Suppressor macrophage treated with lipopolysaccharide for 1 hour (primary cell): ENCODE measurements around the gene ARHGEF6.
A peak's percentile ranks its signal among the peaks of the same experiment; 100 is the strongest.
"Not testable (repeated sequence)": the region's sequence is repeated elsewhere in the genome, so short reads cannot be mapped to it uniquely, and the experiment has no call there.

ENCODE experiments used
- DNase-seq, 3 donors: peaks; one replicate each; pipeline ENCODE4 v3.0.0-alpha.2; 2020 to 2022

ARHGEF6 gene

GRCh38 chrX:136780763-136781162 lies at the start of gene ARHGEF6:
Gene ARHGEF6 (minus strand): TSS chrX:136780932. CDS start chrX:136780882, 50 bp downstream.
- peak in 1 of 3 donors; percentile 27 for DNase-seq

DNA sequence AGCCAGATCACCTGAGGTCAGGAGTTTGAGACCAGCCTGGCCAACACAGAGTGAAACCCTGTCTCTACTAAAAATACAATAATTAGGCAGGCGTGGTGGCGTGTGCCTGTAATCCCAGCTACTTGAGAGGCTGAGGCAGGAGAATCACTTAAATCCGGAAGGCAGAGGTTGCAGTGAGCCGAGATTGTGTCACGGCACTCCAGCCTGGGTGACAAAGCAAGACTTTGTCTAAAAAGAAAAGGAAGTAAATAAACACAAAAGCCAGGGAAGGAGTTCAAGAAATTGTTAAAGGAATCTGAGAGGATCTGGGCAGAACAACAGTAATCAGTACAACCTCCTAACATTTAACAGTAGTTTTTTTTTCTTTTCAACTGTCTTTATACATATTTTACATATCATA lies 48.7 kb upstream of the ARHGEF6 start:
- DNase-seq, result peak; percentile 15 to 25 (median 20)

DNA sequence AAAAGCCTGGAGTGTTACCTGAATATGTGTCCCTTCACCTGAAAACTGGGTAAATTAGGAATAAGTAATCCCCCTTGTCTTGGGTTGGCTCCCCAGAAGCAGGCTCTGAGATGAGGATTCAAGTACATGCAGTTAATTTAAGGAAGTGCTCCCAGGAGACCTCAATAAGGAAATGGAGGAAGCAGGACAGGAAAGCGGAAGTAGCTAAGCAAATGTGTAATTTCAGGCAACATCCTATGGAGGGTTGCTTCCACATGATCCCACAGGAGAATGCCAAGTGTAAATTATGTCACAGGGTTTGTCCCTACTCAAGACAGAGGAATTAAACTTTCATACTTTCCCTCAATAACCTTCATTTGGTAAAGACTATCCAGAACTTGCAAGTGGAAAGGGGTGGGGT lies 48.1 kb upstream of the ARHGEF6 start:
- DNase-seq, result peak; percentile 51 to 80 (median 62)

- DNase-seq, result no peak
Measured at GRCh38 chrX:136827026-136827425, 46.3 kb upstream of the ARHGEF6 start.

- peak; percentile 21 to 45 (median 37) for DNase-seq
Measured at GRCh38 chrX:136825771-136826170, 45.0 kb upstream of the ARHGEF6 start.

- DNase-seq, result no peak
Measured at GRCh38 chrX:136823175-136823574, 42.4 kb upstream of the ARHGEF6 start.

DNA sequence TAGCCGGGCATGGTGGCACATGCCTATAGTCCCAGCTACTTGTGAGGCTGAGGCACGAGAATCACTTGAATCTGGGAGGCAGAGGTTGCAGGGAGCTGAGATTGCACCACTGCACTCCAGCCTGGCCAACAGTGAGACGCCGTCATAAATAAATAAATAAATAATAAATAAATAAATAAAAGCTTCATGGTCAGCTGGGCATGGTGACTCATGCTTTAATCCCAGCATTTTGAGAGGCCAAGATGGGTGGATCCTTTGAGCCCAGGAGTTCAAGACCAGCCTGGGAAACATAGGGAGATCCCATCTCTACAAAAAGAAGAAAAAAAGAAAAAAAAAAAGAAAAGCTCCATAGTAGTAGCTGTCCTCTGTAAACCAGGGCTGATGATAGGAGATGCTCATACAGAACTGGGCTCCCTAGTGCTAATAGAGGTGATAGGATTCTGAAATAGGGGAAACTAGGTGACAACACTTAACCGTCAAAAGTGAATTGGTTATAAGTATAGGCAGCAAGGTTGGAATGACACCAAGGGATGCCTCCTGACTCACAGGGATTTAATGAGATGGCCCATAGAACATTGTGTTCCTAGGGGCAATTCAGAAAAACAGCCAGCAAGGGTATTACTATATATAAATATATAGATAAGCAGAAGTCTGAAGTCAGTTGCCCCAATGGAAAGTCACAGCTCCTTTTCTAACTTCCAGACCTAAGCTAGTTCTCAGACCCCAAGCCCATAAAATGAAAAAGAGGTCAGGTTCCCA lies 41.8 kb upstream of the ARHGEF6 start:
- no peak for DNase-seq

- DNase-seq, result not testable (repeated sequence)
Measured at GRCh38 chrX:136819756-136820155, 39.0 kb upstream of the ARHGEF6 start.

GRCh38 chrX:136819031-136819703 lies 38.4 kb upstream of the ARHGEF6 start:
- no peak for DNase-seq

DNA sequence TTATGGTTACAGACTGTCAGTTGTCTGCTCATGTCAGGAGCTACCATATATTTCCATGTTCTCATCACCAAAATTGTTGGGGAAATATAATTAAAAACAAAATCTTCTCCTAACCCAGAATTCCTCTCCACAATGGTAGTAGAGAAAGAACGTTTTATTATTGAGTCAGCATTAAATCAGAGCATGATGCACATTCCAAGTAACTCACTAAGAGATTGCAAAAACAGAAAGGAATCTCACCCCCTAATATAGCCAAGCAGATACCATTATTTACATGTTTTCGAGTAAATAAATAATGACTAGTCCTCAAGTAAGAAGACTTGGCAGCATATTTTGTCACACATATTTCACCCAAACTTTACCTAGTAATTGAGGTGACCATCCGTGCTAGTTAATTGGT lies 36.2 kb upstream of the ARHGEF6 start:
- no peak for DNase-seq

DNA sequence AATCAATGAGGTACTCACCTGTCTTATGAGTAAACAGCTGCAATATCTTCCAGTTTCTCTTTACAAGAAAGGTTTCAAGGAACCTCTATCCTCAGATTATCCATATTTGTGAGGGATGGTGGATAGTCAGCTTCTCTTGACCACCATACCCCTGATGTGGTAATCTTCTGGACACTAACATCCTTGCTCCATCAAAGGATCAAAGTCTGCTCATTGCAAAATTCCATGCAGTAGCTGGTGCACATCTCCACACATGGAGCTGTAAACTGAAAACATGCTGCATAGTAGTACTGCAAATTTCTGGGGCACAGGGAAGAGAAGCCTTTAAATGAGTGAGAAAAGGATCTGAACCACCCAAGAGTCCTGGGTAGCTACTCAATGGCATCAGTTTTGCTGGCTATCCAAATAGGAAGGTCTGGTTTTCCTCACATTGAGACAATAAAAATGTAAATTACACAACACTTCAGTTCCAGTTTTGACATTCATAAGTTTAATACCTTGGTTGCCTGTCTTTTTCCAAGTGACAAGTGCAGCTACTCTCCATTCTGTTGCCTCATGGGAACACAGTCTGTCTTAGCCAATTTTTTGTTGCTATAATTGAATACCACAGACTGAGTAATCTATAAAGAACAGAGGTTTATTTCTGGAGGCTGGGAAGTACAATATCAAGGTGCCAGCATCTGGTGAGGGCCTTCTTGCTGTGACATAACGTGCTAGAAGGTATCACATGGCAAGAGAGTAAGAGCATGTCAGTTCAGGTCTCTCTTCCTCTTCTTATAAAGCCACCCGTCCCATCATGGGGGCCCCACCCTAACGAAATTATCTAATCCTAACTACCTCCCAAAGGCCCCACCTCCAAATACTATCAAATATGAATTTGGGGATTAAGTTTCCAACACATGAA lies 34.4 kb upstream of the ARHGEF6 start:
- DNase-seq, result no peak

- no peak for DNase-seq
Measured at GRCh38 chrX:136812286-136812685, 31.6 kb upstream of the ARHGEF6 start.

DNA sequence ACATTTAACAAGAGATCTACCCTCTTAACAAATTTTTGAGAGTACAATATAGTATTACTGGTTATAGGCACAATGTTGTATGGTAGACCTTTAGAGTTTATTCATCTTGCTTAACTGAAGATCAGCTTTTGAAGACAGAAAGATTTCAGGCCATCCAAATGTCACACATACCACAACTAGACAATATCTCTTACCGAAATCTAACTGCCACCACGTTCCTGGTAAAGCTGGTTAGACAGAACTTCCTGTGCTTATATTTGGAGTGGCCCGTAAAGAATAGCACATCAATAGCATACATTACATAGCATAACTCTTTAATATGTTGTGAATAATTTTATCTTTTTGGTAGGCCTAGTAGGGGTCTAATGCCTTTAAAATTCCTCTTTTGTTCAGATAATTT lies 29.8 kb upstream of the ARHGEF6 start:
- DNase-seq, result no peak

DNA sequence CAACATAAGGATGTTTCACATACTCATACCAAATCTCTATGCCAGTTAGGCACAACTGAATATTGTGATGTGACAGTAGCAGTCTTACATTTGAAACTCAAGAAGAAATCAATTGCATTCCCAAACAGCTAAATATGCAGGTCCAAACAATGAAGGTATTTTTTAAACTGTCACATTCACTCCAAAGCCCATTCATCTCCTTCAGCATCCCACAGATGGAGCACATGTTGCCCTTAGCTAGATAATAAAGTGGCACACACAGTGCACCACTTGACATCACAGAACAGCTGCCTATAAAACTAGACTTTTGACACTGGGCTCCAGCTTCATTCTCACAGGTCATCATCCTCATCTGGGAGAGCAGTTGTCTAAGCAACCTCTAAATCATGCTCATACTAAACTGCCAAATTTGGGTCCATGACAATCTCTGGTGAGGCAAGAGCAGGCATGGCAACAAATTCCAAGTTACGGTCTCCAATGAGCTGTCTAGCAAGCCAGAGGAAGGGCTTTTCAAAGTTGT lies 26.2 kb upstream of the ARHGEF6 start:
- no peak for DNase-seq

- no peak for DNase-seq
Measured at GRCh38 chrX:136802515-136802914, 21.8 kb upstream of the ARHGEF6 start.

DNA sequence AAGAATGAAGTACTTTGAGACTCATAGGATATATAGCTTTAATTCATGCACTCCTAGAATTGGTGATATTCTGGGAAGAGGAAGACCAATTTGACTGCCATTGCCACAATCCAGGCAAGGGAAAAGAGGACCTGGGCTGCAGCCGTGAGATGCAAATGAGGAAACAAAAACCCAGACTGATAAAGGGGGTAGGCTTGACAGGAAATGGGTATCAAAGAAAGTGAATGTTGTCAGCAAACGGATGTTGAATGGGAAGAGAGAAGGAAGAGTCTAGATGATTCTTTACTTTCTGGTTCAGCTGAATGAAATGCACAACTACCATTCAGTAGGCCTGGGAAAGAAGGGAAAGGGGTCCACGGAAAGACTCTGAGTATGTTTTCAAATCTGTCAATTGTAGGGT lies 17.1 kb upstream of the ARHGEF6 start:
- DNase-seq, result no peak

GRCh38 chrX:136795132-136795531 lies 14.4 kb upstream of the ARHGEF6 start:
- not testable (repeated sequence) for DNase-seq

DNA sequence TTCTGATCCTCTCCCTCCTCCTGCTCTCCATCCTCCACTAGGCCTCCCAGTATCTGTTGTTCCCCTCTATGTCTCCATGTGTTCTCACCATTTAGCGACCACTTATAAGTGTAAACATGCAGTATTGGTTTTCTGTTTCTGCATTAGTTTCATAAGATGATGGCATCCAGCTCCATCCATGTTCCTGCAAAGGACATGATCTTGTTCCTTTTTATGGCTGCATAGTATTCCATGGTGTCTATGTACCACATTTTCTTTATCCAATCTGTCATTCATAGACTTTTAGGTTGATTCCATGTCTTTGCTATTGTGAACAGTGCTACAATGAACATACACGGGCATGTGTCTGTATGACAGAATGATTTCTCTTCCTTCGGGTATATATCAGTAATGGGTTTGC lies 13.9 kb upstream of the ARHGEF6 start:
- not testable (repeated sequence) for DNase-seq

- DNase-seq, result no peak
Measured at GRCh38 chrX:136794080-136794479, 13.3 kb upstream of the ARHGEF6 start.

- no peak for DNase-seq
Measured at GRCh38 chrX:136789856-136790255, 9.1 kb upstream of the ARHGEF6 start.

- peak in 1 of 3 donors; percentile 45 for DNase-seq
Measured at GRCh38 chrX:136784231-136784630, 3.5 kb upstream of the ARHGEF6 start.

- no peak for DNase-seq
Measured at GRCh38 chrX:136783159-136783558, 2.4 kb upstream of the ARHGEF6 start.

GRCh38 chrX:136781180-136781797 lies 557 bp upstream of the ARHGEF6 start:
- no peak for DNase-seq
